ENCODE results near the gene GRM1.

GRM1 gene

GRCh38 chr6:146103416-146104072 lies 74.7 kb downstream of the GRM1 start:
- DNase-seq = no peak

- DNase-seq = no peak
These were observed 77.7 kb downstream of the GRM1 start for GRCh38 chr6:146106532-146106931.

- no peak for DNase-seq
These were observed 82.1 kb downstream of the GRM1 start for GRCh38 chr6:146110990-146111389.

- DNase-seq = no peak
These were observed 83.1 kb downstream of the GRM1 start for GRCh38 chr6:146111881-146112450.

- DNase-seq = no peak
These were observed 84.3 kb downstream of the GRM1 start for GRCh38 chr6:146113084-146113623.

GRCh38 chr6:146123616-146124015 lies 94.8 kb downstream of the GRM1 start:
- DNase-seq = no peak

- no peak for DNase-seq
These were observed 98.8 kb downstream of the GRM1 start for GRCh38 chr6:146127447-146128215.

GRCh38 chr6:146133866-146134265 lies 105.0 kb downstream of the GRM1 start:
- no peak for DNase-seq

GRCh38 chr6:146135167-146135566 lies 106.3 kb downstream of the GRM1 start:
- DNase-seq = no peak

GRCh38 chr6:146146836-146147235 lies 118.0 kb downstream of the GRM1 start:
- DNase-seq = no peak

- DNase-seq = no peak
These were observed 120.9 kb downstream of the GRM1 start for GRCh38 chr6:146149770-146150169.

GRCh38 chr6:146153040-146153758 lies 124.3 kb downstream of the GRM1 start:
- DNase-seq = no peak

GRCh38 chr6:146154197-146154596 lies 125.3 kb downstream of the GRM1 start:
- no peak for DNase-seq

GRCh38 chr6:146161664-146162063 lies 132.8 kb downstream of the GRM1 start:
- DNase-seq = no peak

- DNase-seq = no peak
These were observed 141.0 kb downstream of the GRM1 start for GRCh38 chr6:146169872-146170271.

GRCh38 chr6:146177785-146178184 lies 148.9 kb downstream of the GRM1 start:
- no peak for DNase-seq

GRCh38 chr6:146183831-146184230 lies 155.0 kb downstream of the GRM1 start:
- no peak for DNase-seq

- no peak for DNase-seq
These were observed 155.8 kb downstream of the GRM1 start for GRCh38 chr6:146184701-146185100.

- no peak for DNase-seq
These were observed 160.3 kb downstream of the GRM1 start for GRCh38 chr6:146189131-146189530.

GRCh38 chr6:146190581-146190980 lies 161.7 kb downstream of the GRM1 start:
- DNase-seq = no peak

- DNase-seq = no peak
These were observed 162.3 kb downstream of the GRM1 start for GRCh38 chr6:146191166-146191565.

GRCh38 chr6:146191612-146192011 lies 162.8 kb downstream of the GRM1 start:
- no peak for DNase-seq

- DNase-seq = no peak
These were observed 165.6 kb downstream of the GRM1 start for GRCh38 chr6:146194434-146194833.

Data from 8988T (cell line).